GM21737 (cell line): ENCODE data around the gene COL5A2.

Experiments
- ATAC-seq: cut with Tn5 transposase; IDR thresholded peaks from one replicate; pipeline ENCODE4 v1.9.1; 2021; ENCODE audit warnings: mild to moderate bottlenecking, moderate library complexity; ENCODE audit not compliant: unreplicated experiment

The COL5A2 gene

GRCh38 chr2:189060096-189060642 lies 119.4 kb downstream of the COL5A2 start:
- ATAC-seq: no peak

DNA sequence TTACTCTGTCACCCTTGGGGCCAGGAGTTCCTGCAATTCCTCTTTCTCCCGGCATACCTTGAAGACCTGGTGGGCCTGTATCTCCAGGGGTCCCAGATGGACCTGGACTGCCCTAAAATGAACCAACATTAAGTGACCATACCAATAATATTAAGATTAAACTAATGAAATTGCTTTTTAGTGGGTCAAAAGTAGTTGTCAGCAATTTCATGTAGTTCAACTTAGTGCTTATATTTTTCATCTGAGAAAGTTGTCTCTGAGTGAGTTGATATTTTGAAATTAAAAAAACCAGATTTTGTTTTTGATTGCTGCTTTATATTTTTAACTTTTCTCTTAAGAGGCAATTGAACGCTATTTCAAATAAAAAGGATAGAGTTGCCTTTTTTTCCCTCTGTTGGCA lies 122.2 kb downstream of the COL5A2 start:
- ATAC-seq: no peak

GRCh38 chr2:189056200-189057106 lies 123.1 kb downstream of the COL5A2 start:
- no peak for ATAC-seq

- no peak for ATAC-seq
Observed at GRCh38 chr2:189050165-189050712, 129.3 kb downstream of the COL5A2 start.

DNA sequence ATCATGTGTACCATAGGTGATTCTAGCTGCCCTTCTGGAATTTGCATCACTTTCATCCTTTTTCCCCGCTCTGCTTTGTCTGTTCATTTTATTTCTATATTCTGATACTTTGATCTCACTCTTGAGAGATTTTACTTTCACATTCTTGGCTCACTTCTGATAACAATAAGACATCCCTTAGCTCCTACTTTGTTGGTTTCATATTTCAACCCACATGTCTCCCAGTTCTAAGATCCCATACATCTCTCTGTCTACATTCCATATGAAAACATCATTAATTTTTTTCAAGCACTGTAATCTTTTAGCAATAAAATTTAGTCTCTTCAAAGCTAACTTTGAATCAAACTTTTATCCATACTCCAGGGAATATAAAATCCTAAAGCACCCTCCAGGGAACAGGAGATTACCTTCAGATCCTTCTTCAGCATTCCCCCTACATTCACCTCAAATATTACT lies 129.8 kb downstream of the COL5A2 start:
- no peak for ATAC-seq

- no peak for ATAC-seq
Observed at GRCh38 chr2:189048189-189048588, 131.4 kb downstream of the COL5A2 start.

DNA sequence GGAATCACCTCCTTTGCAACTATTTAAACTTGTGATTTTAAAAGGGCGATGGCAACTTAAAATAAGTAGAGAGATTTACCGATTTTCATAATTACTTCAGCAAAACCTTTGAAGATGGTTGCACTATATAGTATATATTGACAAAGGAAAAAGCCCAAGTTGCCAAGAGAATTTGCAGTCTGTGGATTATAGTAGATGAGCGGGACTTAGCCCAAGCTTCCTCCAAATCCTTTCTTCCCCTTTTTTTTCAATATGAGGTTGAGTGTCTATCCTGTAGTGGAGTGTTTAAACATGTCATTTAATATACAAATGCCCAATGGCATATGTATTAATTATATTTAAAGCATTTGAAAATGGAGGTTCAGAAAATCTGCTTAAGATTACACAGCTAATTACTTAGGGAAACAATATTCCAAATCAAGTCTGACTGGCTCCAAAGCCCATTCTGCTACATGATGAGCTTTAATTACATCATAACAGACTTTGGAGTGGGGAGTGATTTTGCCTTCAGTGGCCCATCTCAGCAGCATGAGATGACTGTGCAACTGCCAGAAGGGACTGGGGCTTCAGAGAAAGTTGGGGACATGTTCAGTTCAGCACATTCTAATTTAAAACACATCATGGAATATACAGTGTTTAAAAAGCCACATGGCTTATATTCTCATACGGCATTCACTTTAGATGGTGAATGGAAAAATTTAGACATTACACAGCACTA lies 132.2 kb downstream of the COL5A2 start:
- ATAC-seq: no peak

DNA sequence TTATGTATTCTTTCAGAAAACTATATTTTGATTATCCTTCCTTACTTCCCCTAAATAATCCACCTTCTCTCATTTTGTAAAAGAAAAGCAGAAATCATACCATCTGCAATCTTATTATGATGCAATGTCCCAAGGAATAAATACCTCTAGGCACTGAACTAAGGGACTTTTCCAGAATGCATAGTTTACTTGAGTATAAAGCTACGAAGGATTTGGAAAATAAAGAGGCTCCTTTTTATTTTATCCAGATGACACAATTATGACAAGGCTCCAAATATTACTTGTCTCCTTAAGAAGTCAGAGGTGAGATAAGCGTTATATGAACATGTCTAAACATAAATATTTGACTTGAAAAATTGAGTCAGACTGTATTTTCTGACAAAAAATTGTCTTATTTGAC lies 133.2 kb downstream of the COL5A2 start:
- ATAC-seq: no peak

GRCh38 chr2:189045836-189046235 lies 133.7 kb downstream of the COL5A2 start:
- no peak for ATAC-seq

GRCh38 chr2:189037518-189037917 lies 142.0 kb downstream of the COL5A2 start:
- no peak for ATAC-seq

DNA sequence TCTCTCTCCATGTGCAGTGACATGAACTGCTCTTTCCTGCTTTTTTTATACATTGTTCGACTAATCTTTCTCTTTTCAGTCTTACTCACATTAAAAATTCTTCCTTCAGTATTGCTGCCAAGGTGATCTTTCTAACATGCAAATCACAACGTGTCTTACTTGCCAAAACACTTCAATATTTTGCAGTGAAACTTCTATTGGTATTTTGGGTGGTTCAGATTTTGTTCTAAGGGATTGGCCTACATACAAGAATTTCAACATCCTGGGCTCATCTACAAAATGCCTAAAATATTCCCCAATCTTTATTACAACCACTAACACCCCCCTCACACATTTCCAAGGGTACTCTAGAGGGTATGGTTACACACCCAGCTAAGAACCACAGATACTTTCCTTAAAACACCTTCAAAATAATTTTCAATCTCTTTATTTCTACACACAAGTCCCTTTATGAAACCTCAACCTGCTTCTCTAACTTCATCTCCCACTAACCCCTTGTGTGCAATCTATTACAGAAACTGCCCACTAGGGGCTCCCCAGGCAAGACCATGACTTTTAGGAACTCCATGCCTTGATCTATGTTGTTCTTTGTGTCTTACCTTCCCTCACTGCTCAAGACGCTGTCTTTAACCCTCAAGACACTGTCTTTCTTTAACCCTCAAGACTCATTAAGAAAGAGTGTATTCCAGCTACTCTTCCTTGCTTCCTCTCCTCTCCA lies 154.5 kb downstream of the COL5A2 start:
- no peak for ATAC-seq

- no peak for ATAC-seq
Observed at GRCh38 chr2:189022492-189022891, 157.1 kb downstream of the COL5A2 start.

- no peak for ATAC-seq
Observed at GRCh38 chr2:189022053-189022481, 157.5 kb downstream of the COL5A2 start.

DNA sequence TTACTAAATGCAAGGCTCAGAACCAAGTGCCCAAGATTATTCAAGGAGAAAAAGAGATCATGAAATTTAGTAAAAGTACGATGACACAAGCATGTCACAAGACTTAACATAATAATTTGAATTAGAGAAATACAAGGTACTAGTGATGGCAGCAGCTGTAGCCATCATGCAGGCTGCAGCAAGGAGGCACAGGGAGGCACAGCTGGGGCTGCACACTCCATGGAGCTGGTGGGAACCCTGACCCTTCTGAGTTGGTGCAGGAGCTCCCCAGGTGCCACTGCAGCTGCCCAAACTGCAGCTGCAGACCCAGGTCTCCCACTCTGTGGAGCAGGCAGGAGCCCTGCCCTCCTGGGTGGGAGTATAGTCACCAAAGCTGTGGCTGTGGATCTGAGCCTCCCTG lies 159.4 kb downstream of the COL5A2 start:
- no peak for ATAC-seq

DNA sequence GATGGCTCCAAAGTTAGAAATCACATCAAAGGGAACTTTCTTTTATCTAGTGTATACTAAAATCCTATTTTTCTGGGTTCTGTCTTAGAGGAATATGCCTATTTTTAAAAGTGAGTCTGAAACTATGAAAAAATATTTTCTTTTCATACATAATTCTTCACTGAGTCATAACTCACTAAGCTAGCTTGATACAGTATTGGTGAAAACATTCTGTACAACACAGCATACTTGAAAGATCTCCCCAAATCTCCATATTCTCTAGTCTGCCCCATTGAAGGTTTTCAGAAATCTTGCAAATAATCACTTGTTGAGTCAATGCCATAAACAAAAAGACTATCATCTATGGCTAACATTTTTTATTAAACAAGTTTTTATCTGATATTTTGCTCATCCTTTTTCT lies 160.9 kb downstream of the COL5A2 start:
- ATAC-seq: no peak

DNA sequence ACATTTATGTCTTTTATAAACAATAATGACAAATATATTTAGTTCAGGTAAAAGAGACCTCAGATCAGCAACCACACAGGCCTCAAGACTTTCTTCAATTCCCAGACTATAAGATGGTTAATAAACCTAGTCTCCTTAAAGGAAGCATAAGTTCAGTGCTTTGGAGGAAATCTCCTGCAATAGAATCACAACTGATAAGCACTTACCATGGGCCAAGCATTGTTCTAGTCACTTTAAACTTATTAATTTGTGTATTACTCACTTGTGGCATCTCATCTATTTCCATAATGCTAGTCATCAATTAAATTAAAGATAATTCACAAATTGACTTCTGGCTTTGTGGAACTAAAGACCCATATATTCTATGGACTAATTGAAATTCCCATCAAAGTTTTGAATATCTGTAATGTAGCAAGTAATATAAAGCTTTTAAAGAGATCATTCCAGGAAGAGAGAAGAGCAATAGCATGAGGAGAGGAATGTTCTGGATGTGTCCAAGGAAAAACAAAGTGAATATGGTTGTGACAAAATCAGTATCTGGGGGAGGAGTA lies 163.2 kb downstream of the COL5A2 start:
- no peak for ATAC-seq

GRCh38 chr2:189015359-189015758 lies 164.2 kb downstream of the COL5A2 start:
- no peak for ATAC-seq

DNA sequence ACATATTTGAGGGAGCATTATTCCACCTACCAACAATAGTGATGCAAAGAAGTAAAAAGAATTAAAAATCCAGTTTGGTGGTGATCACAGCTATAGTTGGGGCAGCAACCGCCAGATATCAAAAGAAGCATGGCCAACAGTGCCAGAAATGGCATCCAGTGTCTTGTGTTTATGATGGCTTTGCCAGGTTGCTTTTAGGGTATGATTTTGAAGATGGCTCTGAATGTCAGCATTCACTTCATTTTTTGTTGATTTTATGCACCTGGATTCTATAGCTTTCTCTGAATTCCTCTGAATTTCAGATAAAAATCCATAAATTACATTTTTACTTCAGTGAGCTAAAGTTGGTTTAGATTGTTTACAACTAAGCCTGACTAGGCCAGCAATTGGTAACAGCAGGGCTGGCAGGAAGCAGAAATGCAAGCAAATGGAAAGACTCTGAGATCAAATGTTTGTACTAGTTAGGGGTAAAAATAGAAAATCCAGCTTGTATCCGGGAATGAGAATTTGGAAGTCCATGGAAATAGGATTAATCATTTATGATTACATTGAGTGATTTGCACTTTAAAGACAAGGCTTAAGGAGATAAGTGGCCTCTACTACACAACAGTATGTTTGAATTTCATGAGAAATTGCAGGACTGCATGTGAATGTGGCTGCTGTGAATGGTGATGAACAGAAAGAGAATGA lies 165.0 kb downstream of the COL5A2 start:
- ATAC-seq: no peak

- no peak for ATAC-seq
Observed at GRCh38 chr2:189013671-189014448, 165.7 kb downstream of the COL5A2 start.
